Ovary (tissue), 3 donors: ENCODE results near the gene GJE1.
"Not testable (repeated sequence)": the region's sequence is repeated elsewhere in the genome, so short reads cannot be mapped to it uniquely, and the experiment has no call there.

Experiments used
- CTCF ChIP-seq, 3 donors: fragments of 450-650 bp in 2 of 3; fragments of 200-600 bp in 1 of 3; IDR thresholded peaks; one replicate each; pipeline versions ENCODE4 v1.5.1 to v1.8.0; 2016 to 2022; ENCODE audit warnings: antibody characterized with exemption in 3 of 3, mild to moderate bottlenecking in 1 of 3
- EP300 ChIP-seq: sonication (generic); formaldehyde crosslinking; IDR thresholded peaks from one replicate; pipeline ENCODE4 v1.6.1; 2017; ENCODE audit warnings: antibody characterized with exemption
- POLR2A ChIP-seq: fragments of 450-650 bp; IDR thresholded peaks from one replicate; pipeline ENCODE4 v1.6.1; 2017; ENCODE audit warnings: antibody characterized with exemption, mild to moderate bottlenecking, moderate library complexity
- donor health status: DM: no; HTN: no; CAD: no.

DNA sequence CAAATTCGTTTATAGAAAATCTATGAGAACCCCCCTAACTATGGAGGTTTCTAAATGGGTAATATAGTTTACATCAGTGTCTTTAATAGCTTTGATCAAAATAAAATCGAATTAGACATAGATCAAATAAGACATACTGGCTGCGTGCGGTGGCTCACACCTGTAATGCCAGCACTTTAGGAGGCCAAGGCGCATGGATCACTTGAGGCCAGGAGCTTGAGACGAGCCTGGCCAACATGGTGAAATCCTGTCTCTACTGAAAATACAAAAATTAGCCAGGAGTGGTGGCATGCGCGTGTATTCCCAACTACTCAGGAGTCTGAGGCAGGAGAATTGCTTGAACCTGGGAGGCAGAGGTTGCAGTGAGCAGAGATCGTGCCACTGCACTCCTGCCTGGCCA is 21.9 kb upstream of the GJE1 start:
- not testable (repeated sequence) for TF ChIP-seq CTCF (IDR thresholded peaks at IDR 0.05); POLR2A; EP300
